Breast epithelium (tissue), 3 donors: ENCODE data around the gene SPDEF.

Source experiments
- POLR2AphosphoS5 ChIP-seq, 3 donors: sonication (generic); formaldehyde crosslinking; IDR thresholded peaks; one replicate each; pipeline ENCODE4 v1.6.1; 2017; ENCODE audit warnings: antibody characterized with exemption in 3 of 3
- TF ChIP-seq, protein P1 (sequence below), 3 donors: fragments of 450-650 bp; IDR thresholded peaks; one replicate each; pipeline ENCODE4 v1.5.1; 2016 to 2017; ENCODE audit warnings: antibody characterized with exemption in 3 of 3, mild to moderate bottlenecking in 3 of 3, moderate library complexity in 3 of 3

GRCh38 chr6:34587851-34588250 lies 31.7 kb upstream of the SPDEF start:
- TF ChIP-seq, protein P1, sequence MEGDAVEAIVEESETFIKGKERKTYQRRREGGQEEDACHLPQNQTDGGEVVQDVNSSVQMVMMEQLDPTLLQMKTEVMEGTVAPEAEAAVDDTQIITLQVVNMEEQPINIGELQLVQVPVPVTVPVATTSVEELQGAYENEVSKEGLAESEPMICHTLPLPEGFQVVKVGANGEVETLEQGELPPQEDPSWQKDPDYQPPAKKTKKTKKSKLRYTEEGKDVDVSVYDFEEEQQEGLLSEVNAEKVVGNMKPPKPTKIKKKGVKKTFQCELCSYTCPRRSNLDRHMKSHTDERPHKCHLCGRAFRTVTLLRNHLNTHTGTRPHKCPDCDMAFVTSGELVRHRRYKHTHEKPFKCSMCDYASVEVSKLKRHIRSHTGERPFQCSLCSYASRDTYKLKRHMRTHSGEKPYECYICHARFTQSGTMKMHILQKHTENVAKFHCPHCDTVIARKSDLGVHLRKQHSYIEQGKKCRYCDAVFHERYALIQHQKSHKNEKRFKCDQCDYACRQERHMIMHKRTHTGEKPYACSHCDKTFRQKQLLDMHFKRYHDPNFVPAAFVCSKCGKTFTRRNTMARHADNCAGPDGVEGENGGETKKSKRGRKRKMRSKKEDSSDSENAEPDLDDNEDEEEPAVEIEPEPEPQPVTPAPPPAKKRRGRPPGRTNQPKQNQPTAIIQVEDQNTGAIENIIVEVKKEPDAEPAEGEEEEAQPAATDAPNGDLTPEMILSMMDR (IDR thresholded peaks at IDR 0.05) = no peak
- TF ChIP-seq POLR2AphosphoS5 (IDR thresholded peaks at IDR 0.05) = no peak
